Measurements from ENCODE around the gene ACTG2. TPM values are rescaled to one million over a fixed set of nuclear protein-coding genes. Genes with fewer than 3 reads are reported as not detected.
"Not testable (repeated sequence)": the region's sequence is repeated elsewhere in the genome, so short reads cannot be mapped to it uniquely, and the experiment has no call there.

ACTG2 gene
- total RNA-seq, 1 experiment from 2014 or later = 1.5 TPM

DNA sequence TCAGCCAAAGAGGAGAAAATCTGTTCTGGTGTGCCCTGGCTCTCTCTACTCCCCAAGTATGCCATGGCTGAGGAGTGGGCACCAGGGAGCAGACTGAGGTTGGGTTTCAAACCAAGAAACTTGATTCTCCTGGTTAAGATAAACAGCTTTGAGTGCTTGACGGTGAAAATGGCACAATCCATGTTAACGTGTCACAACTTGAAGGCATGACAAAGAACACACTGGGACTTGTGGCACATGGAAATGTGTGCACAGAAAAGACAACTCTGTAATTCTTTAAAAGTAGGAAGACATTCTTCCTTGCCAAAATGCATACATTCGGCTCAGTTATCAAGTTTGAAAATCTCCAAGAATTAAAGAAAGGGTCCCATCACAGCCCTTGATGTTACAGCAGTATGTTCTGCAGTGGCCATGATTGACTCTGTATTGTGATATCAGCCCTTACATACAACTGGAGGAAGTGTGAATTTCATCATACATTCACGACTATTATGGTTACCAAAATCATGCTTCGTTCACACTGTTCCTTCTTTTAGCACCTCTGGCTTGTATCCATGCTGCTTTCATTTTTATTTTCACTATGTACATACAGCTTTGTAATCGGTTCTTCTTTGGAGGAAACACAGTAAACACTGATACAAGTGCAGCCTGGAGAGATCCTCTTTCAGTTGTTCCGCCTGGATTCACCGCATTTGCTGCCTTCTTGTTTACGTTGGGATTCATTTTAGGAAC, 15.6 kb upstream of the ACTG2 start:
- Histone ChIP-seq H3K27me3 (ENCODE audit: insufficient read depth, low read length) (no peaks in the 10 kb centered on the region), H3K14ac (ENCODE audit: insufficient read depth, low read length) (no peak overlapping the region), H3T11ph (ENCODE audit: low read length) (no peak overlapping the region), H4K20me1 (ENCODE audit: control insufficient read depth, insufficient read depth, insufficient read length) (no peaks in the 10 kb centered on the region), H3K56ac (ENCODE audit: insufficient read length, low read depth, low read length) (no peak overlapping the region), H3K4ac (ENCODE audit: low read depth, low read length) (no peak overlapping the region), H2AK5ac (ENCODE audit: insufficient read length, low read length) (no peak overlapping the region), H3K79me1 (ENCODE audit: insufficient read depth, low read depth, low read length, poor library complexity, severe bottlenecking) (no peaks in the 10 kb centered on the region), H3K27ac (ENCODE audit: insufficient read length, low read depth, low read length) (no peak overlapping the region), H4K5ac (ENCODE audit: insufficient read length, low read depth, low read length) (no peak overlapping the region), H4K8ac (replicated peaks; ENCODE audit: insufficient read length, low read depth, low read length) (no peak overlapping the region), H2BK12ac (ENCODE audit: insufficient read length, low read depth, low read length) (no peak overlapping the region), H2BK20ac (ENCODE audit: low read depth, low read length, poor library complexity, severe bottlenecking) (no peak overlapping the region), H2BK15ac (ENCODE audit: low read depth, low read length) (no peak overlapping the region), H3K79me2 (ENCODE audit: insufficient read depth, low read length) (no peaks in the 10 kb centered on the region), H3K23ac (ENCODE audit: insufficient read length, low read depth, low read length) (no peak overlapping the region), H3K18ac (ENCODE audit: insufficient read length, low read depth, low read length) (no peak overlapping the region), H4K91ac (ENCODE audit: insufficient read length, low read depth, low read length) (no peak overlapping the region), H3K9me3 (ENCODE audit: control insufficient read depth, low read depth, low read length) (no peaks in the 10 kb centered on the region), H3K4me1 (ENCODE audit: insufficient read depth, low read length) (no peaks in the 10 kb centered on the region), H3K9ac (ENCODE audit: extremely low read depth, insufficient read length, low read length) (no peak overlapping the region), H2BK120ac (ENCODE audit: low read depth, low read length, poor library complexity, severe bottlenecking) (no peak overlapping the region), H3K23me2 (ENCODE audit: insufficient read length, low read depth, low read length, poor library complexity, severe bottlenecking) (no peaks in the 10 kb centered on the region), H2AFZ (ENCODE audit: low read length) (no peak overlapping the region), H2BK5ac (ENCODE audit: insufficient read length, low read length) (no peak overlapping the region), H3K4me2 (ENCODE audit: insufficient read depth, insufficient read length, low read length) (no peak overlapping the region)
- H3K4me3 Mint-ChIP-seq = no peak overlapping the region
- H3K27ac Mint-ChIP-seq = no peak overlapping the region
- H3K36me3 Mint-ChIP-seq (ENCODE audit: insufficient read depth in 1 of 3, low read depth in 3 of 3) = no peaks in the 10 kb centered on the region
- H3K9me3 Mint-ChIP-seq = no peaks in the 10 kb centered on the region
- no CpG with 5 or more reads among the region's 9 CpGs for WGBS (ENCODE audit: extremely low coverage, insufficient read length, low lambda C conversion rate)
- no peaks in the 10 kb centered on the region for H3K4me1 Mint-ChIP-seq
- H3K27me3 Mint-ChIP-seq (ENCODE audit: low read depth) = peaks cover 3% of the 10 kb centered on the region; the same call in 1 of the 2 replicates
- TF ChIP-seq, protein P1, sequence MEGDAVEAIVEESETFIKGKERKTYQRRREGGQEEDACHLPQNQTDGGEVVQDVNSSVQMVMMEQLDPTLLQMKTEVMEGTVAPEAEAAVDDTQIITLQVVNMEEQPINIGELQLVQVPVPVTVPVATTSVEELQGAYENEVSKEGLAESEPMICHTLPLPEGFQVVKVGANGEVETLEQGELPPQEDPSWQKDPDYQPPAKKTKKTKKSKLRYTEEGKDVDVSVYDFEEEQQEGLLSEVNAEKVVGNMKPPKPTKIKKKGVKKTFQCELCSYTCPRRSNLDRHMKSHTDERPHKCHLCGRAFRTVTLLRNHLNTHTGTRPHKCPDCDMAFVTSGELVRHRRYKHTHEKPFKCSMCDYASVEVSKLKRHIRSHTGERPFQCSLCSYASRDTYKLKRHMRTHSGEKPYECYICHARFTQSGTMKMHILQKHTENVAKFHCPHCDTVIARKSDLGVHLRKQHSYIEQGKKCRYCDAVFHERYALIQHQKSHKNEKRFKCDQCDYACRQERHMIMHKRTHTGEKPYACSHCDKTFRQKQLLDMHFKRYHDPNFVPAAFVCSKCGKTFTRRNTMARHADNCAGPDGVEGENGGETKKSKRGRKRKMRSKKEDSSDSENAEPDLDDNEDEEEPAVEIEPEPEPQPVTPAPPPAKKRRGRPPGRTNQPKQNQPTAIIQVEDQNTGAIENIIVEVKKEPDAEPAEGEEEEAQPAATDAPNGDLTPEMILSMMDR (conservative IDR thresholded peaks at IDR 0.05) = no peak
- no peak for DNase-seq

DNA sequence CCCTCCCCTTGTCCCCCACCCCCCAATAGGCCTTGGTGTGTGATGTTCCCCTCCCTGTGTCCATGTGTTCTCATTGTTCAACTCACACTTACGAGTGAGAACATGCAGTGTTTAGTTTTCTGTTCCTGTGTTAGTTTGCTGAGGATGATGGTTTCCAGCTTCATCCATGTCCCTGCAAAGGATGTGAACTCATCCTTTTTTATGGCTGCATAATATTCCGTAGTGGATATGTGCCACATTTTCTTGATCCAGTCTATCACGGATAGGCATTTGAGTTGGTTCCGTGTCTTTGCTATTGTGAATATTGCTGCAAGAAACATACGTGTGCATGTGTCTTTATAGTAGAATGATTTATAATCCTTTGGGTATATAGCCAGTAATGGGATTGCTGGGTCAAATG, 14.8 kb upstream of the ACTG2 start:
- H4K8ac ChIP-seq (replicated peaks; ENCODE audit: insufficient read length, low read depth, low read length); H3K4me2 ChIP-seq (ENCODE audit: insufficient read depth, insufficient read length, low read length); H3K14ac ChIP-seq (ENCODE audit: insufficient read depth, low read length); H3K36me3 Mint-ChIP-seq (ENCODE audit: insufficient read depth in 1 of 3, low read depth in 3 of 3); H2BK5ac ChIP-seq (ENCODE audit: insufficient read length, low read length); H3K9me3 Mint-ChIP-seq; H3K9ac ChIP-seq (ENCODE audit: extremely low read depth, insufficient read length, low read length); H3K79me2 ChIP-seq (ENCODE audit: insufficient read depth, low read length); H2AK5ac ChIP-seq (ENCODE audit: insufficient read length, low read length); H3K27me3 ChIP-seq (ENCODE audit: insufficient read depth, low read length); H3K4ac ChIP-seq (ENCODE audit: low read depth, low read length); H3K18ac ChIP-seq (ENCODE audit: insufficient read length, low read depth, low read length); H3K23ac ChIP-seq (ENCODE audit: insufficient read length, low read depth, low read length); H3K56ac ChIP-seq (ENCODE audit: insufficient read length, low read depth, low read length); H2BK120ac ChIP-seq (ENCODE audit: low read depth, low read length, poor library complexity, severe bottlenecking); H4K91ac ChIP-seq (ENCODE audit: insufficient read length, low read depth, low read length); DNase-seq; H2BK20ac ChIP-seq (ENCODE audit: low read depth, low read length, poor library complexity, severe bottlenecking); H2AFZ ChIP-seq (ENCODE audit: low read length); H3K9me3 ChIP-seq (ENCODE audit: control insufficient read depth, low read depth, low read length); H3K27ac ChIP-seq (ENCODE audit: insufficient read length, low read depth, low read length); H2BK15ac ChIP-seq (ENCODE audit: low read depth, low read length); H4K20me1 ChIP-seq (ENCODE audit: control insufficient read depth, insufficient read depth, insufficient read length); H2BK12ac ChIP-seq (ENCODE audit: insufficient read length, low read depth, low read length); H3K27ac Mint-ChIP-seq; H3K27me3 Mint-ChIP-seq (ENCODE audit: low read depth); H3K23me2 ChIP-seq (ENCODE audit: insufficient read length, low read depth, low read length, poor library complexity, severe bottlenecking); H3K4me3 Mint-ChIP-seq; H3K4me1 ChIP-seq (ENCODE audit: insufficient read depth, low read length); H3K4me1 Mint-ChIP-seq; H4K5ac ChIP-seq (ENCODE audit: insufficient read length, low read depth, low read length); H3T11ph ChIP-seq (ENCODE audit: low read length); H3K79me1 ChIP-seq (ENCODE audit: insufficient read depth, low read depth, low read length, poor library complexity, severe bottlenecking): not testable (repeated sequence)
- WGBS (ENCODE audit: extremely low coverage, insufficient read length, low lambda C conversion rate) = no CpG with 5 or more reads among the region's 5 CpGs

Data from H9 (cell line).